ENCODE measurements around the gene CACNA1C. TPM values are rescaled to one million over a fixed set of nuclear protein-coding genes. Genes with fewer than 3 reads are reported as not detected.
A peak's percentile ranks its signal among the peaks of the same experiment; 100 is the strongest.

CACNA1C gene
- polyA plus RNA-seq, 4 donors = 0.67 to 2.5 (median 2.0) TPM

DNA sequence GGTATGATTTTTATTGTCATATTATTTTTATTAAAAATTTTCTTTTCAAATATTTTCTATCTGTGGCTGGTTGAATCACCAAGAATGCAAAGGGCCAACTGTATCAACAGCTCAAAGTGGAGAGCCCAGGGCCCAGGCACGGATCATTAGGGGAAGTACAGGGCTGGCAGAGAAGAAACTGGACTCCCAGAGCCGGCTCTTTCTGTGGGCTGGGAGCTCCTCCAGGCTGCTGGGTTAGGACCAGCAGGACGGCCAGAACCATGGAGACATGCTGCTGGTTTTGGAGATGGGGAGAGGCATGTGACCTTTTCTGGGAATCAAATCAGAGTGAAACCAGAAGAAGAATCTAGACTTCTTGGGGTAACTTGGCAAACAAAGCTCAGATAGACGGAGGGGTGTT, 220.5 kb downstream of the CACNA1C start:
- peaks cover 0 to 11% (median 5%) of the 10 kb centered on the region in 3 donors for H3K4me1 ChIP-seq (ENCODE audit: control insufficient read depth in 3 of 3, insufficient read depth in 2 of 3, low read depth in 1 of 3, low read length in 2 of 3)
- WGBS, 3 donors = 61 to 83% (median 80%) methylated on average over 4 of the region's 4 CpGs
- FAIRE-seq = no peak
- no peaks in the 10 kb centered on the region for H3K9me3 ChIP-seq (ENCODE audit: control insufficient read depth in 2 of 2, insufficient read depth in 1 of 2, low read depth in 1 of 2, low read length in 1 of 2)
- no peaks in the 10 kb centered on the region for H3K27me3 ChIP-seq (ENCODE audit: control insufficient read depth in 3 of 3, insufficient read depth in 3 of 3, low read length in 3 of 3)
- peaks cover 0 to 2% (median 0%) of the 10 kb centered on the region in 3 donors for H3K36me3 ChIP-seq (ENCODE audit: control insufficient read depth in 3 of 3, insufficient read depth in 2 of 3, low read depth in 1 of 3, low read length in 3 of 3)
- no peak for DNase-seq
- no peak overlapping the region for H3K27ac ChIP-seq (ENCODE audit: low read depth in 1 of 3, low read length in 2 of 3)
- H3K4me3 ChIP-seq (ENCODE audit: low read depth in 1 of 3, low read length in 3 of 3) = no peak overlapping the region

DNA sequence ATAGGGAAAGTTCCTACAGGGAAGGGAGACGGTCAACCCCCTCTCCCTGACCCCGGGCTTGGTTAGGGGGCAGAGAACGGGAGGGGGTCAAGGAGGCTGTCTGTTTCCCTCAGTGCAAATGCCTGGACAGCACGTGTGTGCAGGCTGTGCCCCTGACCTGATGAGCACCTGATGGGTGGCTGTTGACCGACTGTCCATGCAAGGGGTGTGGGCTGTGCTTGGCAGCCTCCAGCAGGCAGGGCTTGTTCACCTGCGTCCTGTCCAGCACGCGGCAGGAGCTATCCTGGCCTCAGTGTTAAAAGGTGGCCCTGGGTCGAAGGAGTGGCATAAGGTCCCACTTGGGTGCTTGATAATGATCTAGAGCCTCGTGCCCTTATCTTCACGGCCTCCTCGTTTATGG, 221.0 kb downstream of the CACNA1C start:
- no peak overlapping the region for H3K4me3 ChIP-seq (ENCODE audit: low read depth in 1 of 3, low read length in 3 of 3)
- peaks cover 0 to 9% (median 5%) of the 10 kb centered on the region in 3 donors for H3K4me1 ChIP-seq (ENCODE audit: control insufficient read depth in 3 of 3, insufficient read depth in 2 of 3, low read depth in 1 of 3, low read length in 2 of 3)
- H3K36me3 ChIP-seq (ENCODE audit: control insufficient read depth in 3 of 3, insufficient read depth in 2 of 3, low read depth in 1 of 3, low read length in 3 of 3) = peaks cover 0 to 2% (median 0%) of the 10 kb centered on the region in 3 donors
- H3K9me3 ChIP-seq (ENCODE audit: control insufficient read depth in 2 of 2, insufficient read depth in 1 of 2, low read depth in 1 of 2, low read length in 1 of 2) = no peaks in the 10 kb centered on the region
- DNase-seq = no peak
- WGBS, 3 donors = 75 to 83% (median 77%) methylated on average over 11 to 12 of the region's 12 CpGs
- no peak for FAIRE-seq
- H3K27ac ChIP-seq (ENCODE audit: low read depth in 1 of 3, low read length in 2 of 3) = no peak overlapping the region
- H3K27me3 ChIP-seq (ENCODE audit: control insufficient read depth in 3 of 3, insufficient read depth in 3 of 3, low read length in 3 of 3) = no peaks in the 10 kb centered on the region

- peaks cover 0 to 9% (median 5%) of the 10 kb centered on the region in 3 donors for H3K4me1 ChIP-seq (ENCODE audit: control insufficient read depth in 3 of 3, insufficient read depth in 2 of 3, low read depth in 1 of 3, low read length in 2 of 3)
- no peak overlapping the region for H3K4me3 ChIP-seq (ENCODE audit: low read depth in 1 of 3, low read length in 3 of 3)
- H3K9me3 ChIP-seq (ENCODE audit: control insufficient read depth in 2 of 2, insufficient read depth in 1 of 2, low read depth in 1 of 2, low read length in 1 of 2) = no peaks in the 10 kb centered on the region
- 89 to 95% (median 94%) methylated on average over 7 of the region's 7 CpGs for WGBS, 3 donors
- H3K27ac ChIP-seq (ENCODE audit: low read depth in 1 of 3, low read length in 2 of 3) = no peak overlapping the region
- no peaks in the 10 kb centered on the region for H3K27me3 ChIP-seq (ENCODE audit: control insufficient read depth in 3 of 3, insufficient read depth in 3 of 3, low read length in 3 of 3)
- no peak for FAIRE-seq
- DNase-seq = no peak
- peaks cover 0 to 2% (median 0%) of the 10 kb centered on the region in 3 donors for H3K36me3 ChIP-seq (ENCODE audit: control insufficient read depth in 3 of 3, insufficient read depth in 2 of 3, low read depth in 1 of 3, low read length in 3 of 3)
Measured at GRCh38 chr12:2274733-2275132, 221.9 kb downstream of the CACNA1C start.

- DNase-seq = peak in 1 of 2 donors; percentile 69
- FAIRE-seq = no peak
- H3K4me3 ChIP-seq (ENCODE audit: low read depth in 1 of 3, low read length in 3 of 3) = no peak overlapping the region
- no peak overlapping the region for H3K27ac ChIP-seq (ENCODE audit: low read depth in 1 of 3, low read length in 2 of 3)
- 30 to 66% (median 43%) methylated on average over 6 of the region's 6 CpGs for WGBS, 3 donors
- H3K27me3 ChIP-seq (ENCODE audit: control insufficient read depth in 3 of 3, insufficient read depth in 3 of 3, low read length in 3 of 3) = no peaks in the 10 kb centered on the region
- peaks cover 0 to 9% (median 5%) of the 10 kb centered on the region in 3 donors for H3K4me1 ChIP-seq (ENCODE audit: control insufficient read depth in 3 of 3, insufficient read depth in 2 of 3, low read depth in 1 of 3, low read length in 2 of 3)
- H3K9me3 ChIP-seq (ENCODE audit: control insufficient read depth in 2 of 2, insufficient read depth in 1 of 2, low read depth in 1 of 2, low read length in 1 of 2) = no peaks in the 10 kb centered on the region
- H3K36me3 ChIP-seq (ENCODE audit: control insufficient read depth in 3 of 3, insufficient read depth in 2 of 3, low read depth in 1 of 3, low read length in 3 of 3) = peaks cover 0 to 2% (median 0%) of the 10 kb centered on the region in 3 donors
Measured at GRCh38 chr12:2276288-2277033, 223.7 kb downstream of the CACNA1C start.

DNA sequence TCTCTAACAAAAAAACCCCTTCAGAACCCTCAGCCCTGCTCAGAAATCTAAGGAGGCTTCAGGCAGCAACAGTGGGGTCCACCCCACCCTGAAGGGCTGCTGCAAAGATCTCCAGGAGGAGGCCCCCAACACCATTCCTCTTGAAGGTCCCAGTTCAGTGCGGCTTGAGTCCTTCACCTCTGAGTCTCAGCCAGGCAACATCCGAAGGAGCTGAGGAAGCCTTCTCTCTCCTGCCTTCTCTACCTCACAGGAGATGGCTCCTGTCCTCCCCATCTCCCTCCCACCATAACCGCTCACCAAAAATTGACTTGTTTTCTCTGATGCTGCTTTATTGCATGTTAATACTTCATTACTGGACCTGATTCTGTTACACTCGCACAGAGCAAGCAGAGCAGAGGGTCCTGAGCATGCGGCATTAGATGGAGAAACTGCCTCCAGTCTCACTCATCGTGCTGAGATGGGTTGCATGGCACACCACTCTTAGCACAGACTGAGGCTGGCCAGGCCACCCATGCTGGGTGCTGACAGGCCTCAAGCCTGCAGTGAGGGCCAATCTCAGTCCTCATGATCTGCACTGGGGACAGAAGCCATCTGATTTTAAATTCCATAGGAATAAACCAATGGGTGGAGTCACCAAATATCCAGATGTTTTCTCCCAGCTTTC, 224.8 kb downstream of the CACNA1C start:
- no peaks in the 10 kb centered on the region for H3K27me3 ChIP-seq (ENCODE audit: control insufficient read depth in 3 of 3, insufficient read depth in 3 of 3, low read length in 3 of 3)
- FAIRE-seq (no peak), DNase-seq (no peak)
- peaks cover 0 to 2% (median 0%) of the 10 kb centered on the region in 3 donors for H3K36me3 ChIP-seq (ENCODE audit: control insufficient read depth in 3 of 3, insufficient read depth in 2 of 3, low read depth in 1 of 3, low read length in 3 of 3)
- 95 to 96% (median 95%) methylated on average over 6 of the region's 6 CpGs for WGBS, 3 donors
- no peak overlapping the region for H3K4me3 ChIP-seq (ENCODE audit: low read depth in 1 of 3, low read length in 3 of 3)
- peaks cover 0 to 9% (median 5%) of the 10 kb centered on the region in 3 donors for H3K4me1 ChIP-seq (ENCODE audit: control insufficient read depth in 3 of 3, insufficient read depth in 2 of 3, low read depth in 1 of 3, low read length in 2 of 3)
- no peak overlapping the region for H3K27ac ChIP-seq (ENCODE audit: low read depth in 1 of 3, low read length in 2 of 3)
- H3K9me3 ChIP-seq (ENCODE audit: control insufficient read depth in 2 of 2, insufficient read depth in 1 of 2, low read depth in 1 of 2, low read length in 1 of 2) = no peaks in the 10 kb centered on the region

GRCh38 chr12:2281446-2281845, 228.7 kb downstream of the CACNA1C start:
- H3K27ac ChIP-seq (ENCODE audit: low read depth in 1 of 3, low read length in 2 of 3) = no peak overlapping the region
- FAIRE-seq (no peak), DNase-seq (no peak)
- no peaks in the 10 kb centered on the region for H3K36me3 ChIP-seq (ENCODE audit: control insufficient read depth in 3 of 3, insufficient read depth in 2 of 3, low read depth in 1 of 3, low read length in 3 of 3)
- H3K4me3 ChIP-seq (ENCODE audit: low read depth in 1 of 3, low read length in 3 of 3) = no peak overlapping the region
- WGBS, 3 donors = 92 to 100% (median 98%) methylated on average over 1 of the region's 1 CpG
- peaks cover 0 to 8% (median 5%) of the 10 kb centered on the region in 3 donors for H3K4me1 ChIP-seq (ENCODE audit: control insufficient read depth in 3 of 3, insufficient read depth in 2 of 3, low read depth in 1 of 3, low read length in 2 of 3)
- no peaks in the 10 kb centered on the region for H3K27me3 ChIP-seq (ENCODE audit: control insufficient read depth in 3 of 3, insufficient read depth in 3 of 3, low read length in 3 of 3)
- no peaks in the 10 kb centered on the region for H3K9me3 ChIP-seq (ENCODE audit: control insufficient read depth in 2 of 2, insufficient read depth in 1 of 2, low read depth in 1 of 2, low read length in 1 of 2)

GRCh38 chr12:2282318-2282717, 229.5 kb downstream of the CACNA1C start:
- DNase-seq = peak in 1 of 2 donors; percentile 25
- Histone ChIP-seq H3K4me1 (ENCODE audit: control insufficient read depth in 3 of 3, insufficient read depth in 2 of 3, low read depth in 1 of 3, low read length in 2 of 3) (peaks cover 0 to 4% (median 2%) of the 10 kb centered on the region in 3 donors), H3K9me3 (ENCODE audit: control insufficient read depth in 2 of 2, insufficient read depth in 1 of 2, low read depth in 1 of 2, low read length in 1 of 2) (no peaks in the 10 kb centered on the region), H3K4me3 (ENCODE audit: low read depth in 1 of 3, low read length in 3 of 3) (no peak overlapping the region), H3K36me3 (ENCODE audit: control insufficient read depth in 3 of 3, insufficient read depth in 2 of 3, low read depth in 1 of 3, low read length in 3 of 3) (no peaks in the 10 kb centered on the region), H3K27ac (ENCODE audit: low read depth in 1 of 3, low read length in 2 of 3) (no peak overlapping the region), H3K27me3 (ENCODE audit: control insufficient read depth in 3 of 3, insufficient read depth in 3 of 3, low read length in 3 of 3) (no peaks in the 10 kb centered on the region)
- WGBS, 3 donors = 76 to 85% (median 76%) methylated on average over 6 of the region's 6 CpGs
- FAIRE-seq = no peak

GRCh38 chr12:2283480-2283879, 230.7 kb downstream of the CACNA1C start:
- DNase-seq (no peak), FAIRE-seq (no peak)
- Histone ChIP-seq H3K36me3 (ENCODE audit: control insufficient read depth in 3 of 3, insufficient read depth in 2 of 3, low read depth in 1 of 3, low read length in 3 of 3) (no peaks in the 10 kb centered on the region), H3K27ac (ENCODE audit: low read depth in 1 of 3, low read length in 2 of 3) (peak overlapping the region in 1 of 3 donors; percentile 42), H3K4me1 (ENCODE audit: control insufficient read depth in 3 of 3, insufficient read depth in 2 of 3, low read depth in 1 of 3, low read length in 2 of 3) (peaks cover 0 to 4% (median 0%) of the 10 kb centered on the region in 3 donors), H3K4me3 (ENCODE audit: low read depth in 1 of 3, low read length in 3 of 3) (no peak overlapping the region), H3K9me3 (ENCODE audit: control insufficient read depth in 2 of 2, insufficient read depth in 1 of 2, low read depth in 1 of 2, low read length in 1 of 2) (no peaks in the 10 kb centered on the region), H3K27me3 (ENCODE audit: control insufficient read depth in 3 of 3, insufficient read depth in 3 of 3, low read length in 3 of 3) (no peaks in the 10 kb centered on the region)
- 81 to 85% (median 82%) methylated on average over 6 of the region's 6 CpGs for WGBS, 3 donors
